GM12801 (cell line): ENCODE results near the gene CHN2.

Source experiments
- CTCF ChIP-seq: IDR thresholded peaks from one replicate; pipeline ENCODE4 v1.5.1; 2011; ENCODE audit warnings: control low read depth; ENCODE audit not compliant: insufficient read length; ENCODE audit errors: extremely low read depth

CHN2 gene

GRCh38 chr7:29435902-29436301 lies 241.3 kb downstream of the CHN2 start:
- no peak for TF ChIP-seq CTCF

GRCh38 chr7:29442146-29442545 lies 247.6 kb downstream of the CHN2 start:
- no peak for TF ChIP-seq CTCF

- TF ChIP-seq CTCF = no peak
Measured at GRCh38 chr7:29443552-29443951, 249.0 kb downstream of the CHN2 start.

GRCh38 chr7:29444267-29444666 lies 249.7 kb downstream of the CHN2 start:
- no peak for TF ChIP-seq CTCF

- no peak for TF ChIP-seq CTCF
Measured at GRCh38 chr7:29445736-29446135, 251.2 kb downstream of the CHN2 start.

GRCh38 chr7:29447828-29448227 lies 253.3 kb downstream of the CHN2 start:
- no peak for TF ChIP-seq CTCF

GRCh38 chr7:29449569-29450260 lies 255.1 kb downstream of the CHN2 start:
- TF ChIP-seq CTCF = no peak
